HepG2 (cell line): ENCODE results near the gene TICAM2. TPM values are rescaled to one million over a fixed set of nuclear protein-coding genes. Genes with fewer than 3 reads are reported as not detected.

ENCODE experiments used
- ATAC-seq: fragments of 200-7000 bp; cut with Tn5 transposase; 3 replicates; pipeline ENCODE4 v1.9.1; 2020; ENCODE audit warnings: mild to moderate bottlenecking, moderate library complexity
- BruUV-seq: library from RNA; stranded (reverse); fragments of 400-500 nt; replicated peaks from 2 replicates; lab custom pipeline; 2021; lab: Mats Ljungman, UMichigan
- CTCF ChIA-PET: fragments of 300-600 bp; formaldehyde crosslinking; extraction: SDS; loops from one replicate; lab custom pipeline; 2021; ENCODE audit warnings: low total read pairs, inconsistent platforms, low intra/inter-chr PET ratio; lab: Yijun Ruan, JAX
- POLR2A ChIA-PET: fragments of 350-600 bp; sonication (Branson Sonifier 250); formaldehyde crosslinking; loops from one replicate; lab custom pipeline; 2020; ENCODE audit warnings: antibody characterized with exemption, inconsistent platforms; lab: Yijun Ruan, JAX
- DNase-seq: peaks from one replicate; pipeline ENCODE4 v3.0.0-alpha.2; 2015; ENCODE audit warnings: low spot score
- FAIRE-seq: peaks from 3 replicates; lab custom pipeline; 2011; peaks lifted over from hg19 to GRCh38; lab: Jason Lieb, UNC
- H2AFZ ChIP-seq: one replicate; pipeline ENCODE4 v1.6.1; 2011; ENCODE audit warnings: low read length, inconsistent platforms
- H3K27ac ChIP-seq: fragments of 300-600 bp; 3 replicates; pipeline ENCODE4 v1.8.0; 2011; ENCODE audit warnings: mixed run types, mild to moderate bottlenecking, mixed read lengths, low read length, inconsistent platforms; ENCODE audit not compliant: insufficient read depth; ENCODE audit errors: extremely low read length
- H3K27me3 ChIP-seq, 2 experiments: fragments of 200-600 bp in 1 of 2; 2 replicates in 1 of 2; 3 replicates in 1 of 2; pipeline versions ENCODE4 v1.6.0 to v1.8.0; 2011; ENCODE audit warnings: low read length in 2 of 2, mild to moderate bottlenecking in 2 of 2, moderate library complexity in 2 of 2, inconsistent platforms in 1 of 2; ENCODE audit not compliant: insufficient read depth in 2 of 2, control insufficient read depth in 1 of 2
- H3K36me3 ChIP-seq, 2 experiments: fragments of 200-600 bp in 1 of 2; replicated peaks in 1 of 2; 2 replicates in 1 of 2; 3 replicates in 1 of 2; pipeline versions ENCODE4 v1.5.1 to v1.8.0; 2011; ENCODE audit warnings: low read length in 2 of 2, inconsistent platforms in 1 of 2; ENCODE audit not compliant: insufficient read depth in 2 of 2, control insufficient read depth in 1 of 2
- H3K4me1 ChIP-seq: 2 replicates; pipeline ENCODE4 v1.5.1; 2012; ENCODE audit warnings: low read length, inconsistent platforms; ENCODE audit not compliant: insufficient read depth
- H3K4me2 ChIP-seq: 2 replicates; pipeline ENCODE4 v1.6.0; 2011; ENCODE audit warnings: low read depth, low read length, inconsistent platforms
- H3K4me3 ChIP-seq, 3 experiments: fragments of 200-600 bp in 1 of 3; sonication (generic), shearing (Covaris generic) in 1 of 3; replicated peaks in 1 of 3; 2 replicates each; pipeline ENCODE4 v1.5.1; 2011 to 2016; ENCODE audit warnings: low read length in 3 of 3, inconsistent platforms in 2 of 3, low read depth in 2 of 3, mild to moderate bottlenecking in 2 of 3, control low read depth in 1 of 3, mixed read lengths in 1 of 3; ENCODE audit not compliant: insufficient read depth in 1 of 3
- H3K79me2 ChIP-seq: one replicate; pipeline ENCODE4 v1.6.1; 2011; ENCODE audit warnings: low read length, inconsistent platforms; ENCODE audit not compliant: insufficient read depth
- H3K9ac ChIP-seq: 2 replicates; pipeline ENCODE4 v1.6.0; 2011; ENCODE audit warnings: mild to moderate bottlenecking, low read depth, low read length, inconsistent platforms; ENCODE audit not compliant: insufficient read depth
- H3K9me3 ChIP-seq: 2 replicates; pipeline ENCODE4 v1.5.1; 2012; ENCODE audit warnings: mild to moderate bottlenecking, low read length
- H4K20me1 ChIP-seq: 2 replicates; pipeline ENCODE4 v1.6.0; 2011; ENCODE audit warnings: inconsistent platforms, mild to moderate bottlenecking, low read length, moderate library complexity; ENCODE audit not compliant: insufficient read depth
- LBX2 ChIP-seq: sonication (generic); formaldehyde crosslinking; IDR thresholded peaks from 2 replicates; pipeline ENCODE4 v1.5.0; 2020; ENCODE audit warnings: missing genetic modification reagents, mild to moderate bottlenecking, borderline replicate concordance
- MTA1 ChIP-seq: sonication (generic); formaldehyde crosslinking; IDR thresholded peaks from 2 replicates; pipeline ENCODE4 v1.4.0; 2020; ENCODE audit warnings: missing genetic modification reagents, mild to moderate bottlenecking, borderline replicate concordance
- NFAT5 ChIP-seq: sonication (generic); formaldehyde crosslinking; IDR thresholded peaks from 2 replicates; pipeline ENCODE4 v1.4.0; 2020; ENCODE audit warnings: missing genetic modification reagents
- ZNF362 ChIP-seq: sonication (generic); formaldehyde crosslinking; IDR thresholded peaks from 2 replicates; pipeline ENCODE4 v1.4.0; 2020; ENCODE audit warnings: missing genetic modification reagents, mild to moderate bottlenecking, borderline replicate concordance
- WGBS: methylation state at CpG from one replicate; pipeline ENCODE4 v1.1.6; 2017; ENCODE audit warnings: low lambda C conversion rate; 5-methylcytosine and 5-hydroxymethylcytosine counted together
- in situ Hi-C: cut with HindIII; loops from 2 replicates; pipeline ENCODE4 v1.10.0; 2017; ENCODE audit warnings: low pct_unique_long_range_greater_than_20kb; ENCODE audit not compliant: extremely low pct_ligation_motif_present
- intact Hi-C: fragments of 100-400 bp; cut with micrococcal nuclease; formaldehyde crosslinking; loops from one replicate; pipeline ENCODE4 v1.10.0; 2022; ENCODE audit not compliant: unreplicated experiment
- polyA plus RNA-seq, 8 experiments: library from polyadenylated mRNA; depleted of rRNA in 3 of 8; stranded (reverse) in 7 of 8; unstranded in 1 of 8; fragments of >200 nt; fragmentation: Illumina TruSeq in 4 of 8; extraction: Trizol in 4 of 8; gene quantifications; 2 replicates each; pipeline versions ENCODE4 v1.2.1 to v1.2.3, GENCODE V29; 2011 to 2016; ENCODE audit warnings: low read depth in 4 of 8, missing spikeins in 1 of 8, mixed read lengths in 1 of 8; ENCODE audit not compliant: insufficient read depth in 1 of 8
- total RNA-seq, 5 experiments: library from RNA; depleted of rRNA; stranded (reverse); fragments of >200 nt; fragmentation: Illumina TruSeq; extraction: Trizol; gene quantifications; 2 replicates each; pipeline ENCODE4 v1.2.3, GENCODE V29; 2016; ENCODE audit warnings: low read depth in 1 of 5

The TICAM2 gene
- total and polyA plus RNA-seq, 2 of the 13 experiments (the other 11 are each of a cell fraction or from before 2014, with no cell fraction given): 0.04 TPM; not detected in 1

- Histone ChIP-seq H3K4me2 (0 out of 2 replicates have a peak overlapping the region, but pooled peaks have one; percentile 21), H3K27ac (no peak overlapping the region), H2AFZ (no peak overlapping the region), H4K20me1 (no peaks in the 10 kb centered on the region), H3K27me3 (0 out of 5 replicates have a peak, but pooled peaks cover 0 to 2% of the 10 kb centered on the region in 2 experiments), H3K79me2 (no peaks in the 10 kb centered on the region), H3K4me1 (peaks cover 22% of the 10 kb centered on the region), H3K36me3 (no peaks in the 10 kb centered on the region), H3K9ac (no peak overlapping the region), H3K4me3 (no peak overlapping the region), H3K9me3 (no peaks in the 10 kb centered on the region)
- CTCF ChIA-PET: interaction anchor here (2.3 kb wide), 1 partner anchor 195 kb away, joined by 18 read pairs; no protein-coding TSS in a partner anchor
- 0% methylated on average over 1 of the region's 1 CpG for WGBS
- no TSS peak for BruUV-seq
- in situ Hi-C loops: no loop called here
- no peak for ATAC-seq
- POLR2A ChIA-PET: no interaction called here
- intact Hi-C loops: no loop called here
- DNase-seq: no peak
- TF ChIP-seq MTA1 (CRISPR knock-in tag) (no peak), NFAT5 (CRISPR knock-in tag) (no peak), ZNF362 (CRISPR knock-in tag) (no peak), LBX2 (no peak)
- no peak for FAIRE-seq
Observed at GRCh38 chr5:115636008-115636407, 33.7 kb upstream of the TICAM2 start.
